Neural progenitor cell (in vitro differentiated cells): Measurements from ENCODE around the gene ZNF513. TPM values are rescaled to one million over a fixed set of nuclear protein-coding genes. Genes with fewer than 3 reads are reported as not detected.

Experiments used
- DNase-seq: peaks from one replicate; pipeline ENCODE4 v3.0.0-alpha.2; 2016; ENCODE audit warnings: low spot score
- H2AFZ ChIP-seq: fragments of 200-600 bp; sonication (generic); replicated peaks from 2 replicates; pipeline ENCODE4 v1.6.1; 2016; ENCODE audit warnings: antibody characterized with exemption
- H3F3A ChIP-seq: fragments of 200-600 bp; sonication (generic); 2 replicates; pipeline ENCODE4 v1.6.1; 2016; ENCODE audit warnings: antibody characterized with exemption, low read depth
- H3K27ac ChIP-seq: fragments of 200-600 bp; sonication (generic); 2 replicates; pipeline ENCODE4 v1.5.1; 2016; ENCODE audit warnings: mild to moderate bottlenecking
- H3K27me3 ChIP-seq: fragments of 200-600 bp; sonication (generic); 2 replicates; pipeline ENCODE4 v1.6.1; 2016; ENCODE audit warnings: mild to moderate bottlenecking, moderate library complexity
- H3K36me3 ChIP-seq: fragments of 200-600 bp; sonication (generic); 2 replicates; pipeline ENCODE4 v1.5.1; 2016
- H3K4me1 ChIP-seq: fragments of 200-600 bp; sonication (generic); 2 replicates; pipeline ENCODE4 v1.6.1; 2016; ENCODE audit warnings: mixed run types
- H3K4me2 ChIP-seq: fragments of 200-600 bp; sonication (generic); 2 replicates; pipeline ENCODE4 v1.6.1; 2016
- H3K4me3 ChIP-seq: fragments of 200-600 bp; sonication (generic); 2 replicates; pipeline ENCODE4 v1.5.1; 2016
- H3K79me2 ChIP-seq: fragments of 200-600 bp; sonication (generic); 2 replicates; pipeline ENCODE4 v1.6.1; 2016; ENCODE audit warnings: low read depth
- H3K9ac ChIP-seq: fragments of 200-600 bp; sonication (generic); 2 replicates; pipeline ENCODE4 v1.6.1; 2016
- H3K9me3 ChIP-seq: fragments of 200-600 bp; sonication (generic); 2 replicates; pipeline ENCODE4 v1.5.1; 2016; ENCODE audit warnings: low read depth
- H4K20me1 ChIP-seq: fragments of 200-600 bp; sonication (generic); 2 replicates; pipeline ENCODE4 v1.6.1; 2016; ENCODE audit warnings: low read depth
- H3K27ac Mint-ChIP-seq: 3 replicates; pipeline ENCODE4 v1.8.0; 2021; ENCODE audit warnings: mixed read lengths
- H3K27me3 Mint-ChIP-seq: 2 replicates; pipeline ENCODE4 v1.8.0; 2022; ENCODE audit warnings: low read depth, mild to moderate bottlenecking, inconsistent platforms, moderate library complexity, mixed read lengths; ENCODE audit not compliant: insufficient read depth
- H3K36me3 Mint-ChIP-seq: 3 replicates; pipeline ENCODE4 v1.8.0; 2021; ENCODE audit warnings: mixed read lengths
- H3K4me1 Mint-ChIP-seq: 3 replicates; pipeline ENCODE4 v1.8.0; 2021; ENCODE audit warnings: mixed read lengths
- H3K4me3 Mint-ChIP-seq: 3 replicates; pipeline ENCODE4 v1.8.0; 2021; ENCODE audit warnings: mild to moderate bottlenecking, moderate library complexity, mixed read lengths
- H3K9me3 Mint-ChIP-seq: 3 replicates; pipeline ENCODE4 v1.8.0; 2020; ENCODE audit warnings: mixed read lengths
- CTCF ChIP-seq: fragments of 200-600 bp; sonication (generic); IDR thresholded peaks from 2 replicates; pipeline ENCODE4 v1.5.1; 2017; ENCODE audit warnings: antibody characterized with exemption, mild to moderate bottlenecking
- EZH2 ChIP-seq: fragments of 200-600 bp; sonication (generic); IDR thresholded peaks from 2 replicates; pipeline ENCODE4 v1.6.1; 2017; ENCODE audit warnings: antibody characterized with exemption, mild to moderate bottlenecking, moderate library complexity
- EZH2phosphoT487 ChIP-seq: fragments of 200-600 bp; sonication (generic); IDR thresholded peaks from 2 replicates; pipeline ENCODE4 v1.6.1; 2017; ENCODE audit warnings: antibody characterized with exemption
- total RNA-seq: library from RNA; depleted of rRNA; stranded (reverse); fragments of >200 nt; gene quantifications from 2 replicates; pipeline ENCODE4 v1.2.3, GENCODE V29; 2015; ENCODE audit warnings: low replicate concordance

The ZNF513 gene
- total RNA-seq, 1 donor from 2014 or later = 6.1 TPM

GRCh38 chr2:27407798-27408491 is 27.4 kb upstream of the ZNF513 start:
- peaks cover 18% of the 10 kb centered on the region for H3K4me1 Mint-ChIP-seq
- no peaks in the 10 kb centered on the region for H3K36me3 ChIP-seq
- H3K27ac ChIP-seq = no peak overlapping the region
- peaks cover 4% of the 10 kb centered on the region for H3K4me1 ChIP-seq
- no peaks in the 10 kb centered on the region for H3K27me3 ChIP-seq
- TF ChIP-seq EZH2 (no peak), CTCF (peak; percentile 63)
- no peak overlapping the region for H2AFZ ChIP-seq
- H3K9ac ChIP-seq = peak overlapping the region; percentile 90
- H3F3A ChIP-seq = peaks cover 20% of the 10 kb centered on the region
- H3K4me3 Mint-ChIP-seq = peak overlapping the region; percentile 87
- peak overlapping the region; percentile 82 for H3K4me2 ChIP-seq
- peaks cover 2% of the 10 kb centered on the region for H3K27me3 Mint-ChIP-seq
- H3K27ac Mint-ChIP-seq = peak overlapping the region; percentile 68
- peaks cover 64% of the 10 kb centered on the region for H3K79me2 ChIP-seq
- no peaks in the 10 kb centered on the region for H3K9me3 ChIP-seq
- H3K4me3 ChIP-seq = peak overlapping the region; percentile 99
- peaks cover 46% of the 10 kb centered on the region for H4K20me1 ChIP-seq
- peak; percentile 78 for DNase-seq
- peaks cover 6% of the 10 kb centered on the region for H3K36me3 Mint-ChIP-seq
- peaks cover 7% of the 10 kb centered on the region for H3K9me3 Mint-ChIP-seq

GRCh38 chr2:27400348-27401135 is 20.0 kb upstream of the ZNF513 start:
- Histone ChIP-seq H3K4me1 (no peaks in the 10 kb centered on the region), H3K9ac (no peak overlapping the region), H3K79me2 (peaks cover 100% of the 10 kb centered on the region), H3K36me3 (peaks cover 4% of the 10 kb centered on the region), H3K27ac (peak overlapping the region; percentile 13), H3K27me3 (no peaks in the 10 kb centered on the region), H3K4me2 (no peak overlapping the region), H4K20me1 (peaks cover 62% of the 10 kb centered on the region), H3K9me3 (no peaks in the 10 kb centered on the region), H3F3A (peaks cover 6% of the 10 kb centered on the region), H2AFZ (no peak overlapping the region), H3K4me3 (no peak overlapping the region)
- TF ChIP-seq CTCF (no peak), EZH2 (no peak), EZH2phosphoT487 (no peak)
- Mint-ChIP-seq H3K4me1 (peaks cover 14% of the 10 kb centered on the region), H3K27ac (no peak overlapping the region), H3K9me3 (no peaks in the 10 kb centered on the region), H3K36me3 (peaks cover 13% of the 10 kb centered on the region), H3K27me3 (peaks cover 2% of the 10 kb centered on the region), H3K4me3 (no peak overlapping the region)
- no peak for DNase-seq

- no peak overlapping the region for H3K4me3 Mint-ChIP-seq
- peaks cover 4% of the 10 kb centered on the region for H3K36me3 ChIP-seq
- H3K4me1 ChIP-seq = no peaks in the 10 kb centered on the region
- peaks cover 100% of the 10 kb centered on the region for H3K79me2 ChIP-seq
- H3K9ac ChIP-seq = no peak overlapping the region
- peaks cover 6% of the 10 kb centered on the region for H3F3A ChIP-seq
- H3K36me3 Mint-ChIP-seq = peaks cover 13% of the 10 kb centered on the region
- no peak for DNase-seq
- no peak overlapping the region for H3K4me3 ChIP-seq
- no peak overlapping the region for H2AFZ ChIP-seq
- peaks cover 63% of the 10 kb centered on the region for H4K20me1 ChIP-seq
- no peak overlapping the region for H3K27ac ChIP-seq
- no peak overlapping the region for H3K27ac Mint-ChIP-seq
- H3K4me1 Mint-ChIP-seq = peaks cover 14% of the 10 kb centered on the region
- H3K27me3 Mint-ChIP-seq = no peaks in the 10 kb centered on the region
- no peaks in the 10 kb centered on the region for H3K27me3 ChIP-seq
- TF ChIP-seq CTCF (no peak), EZH2 (no peak), EZH2phosphoT487 (no peak)
- no peak overlapping the region for H3K4me2 ChIP-seq
- H3K9me3 Mint-ChIP-seq = no peaks in the 10 kb centered on the region
- H3K9me3 ChIP-seq = no peaks in the 10 kb centered on the region
These were observed 18.4 kb upstream of the ZNF513 start for GRCh38 chr2:27398962-27399361.
